Renal cortex interstitium (tissue), 11 donors: ENCODE data around the gene MYLK4. TPM values are rescaled to one million over a fixed set of nuclear protein-coding genes. Genes with fewer than 3 reads are reported as not detected.

Experiments used
- DNase-seq, 11 donors: peaks; one replicate each; pipeline ENCODE4 v3.0.0-alpha.2; 2013; ENCODE audit warnings: low read depth in 9 of 11, low spot score in 4 of 11; ENCODE audit errors: extremely low read depth in 1 of 11
- polyA plus RNA-seq, 3 donors: library from polyadenylated mRNA; unstranded; fragments of 120-200 nt; gene quantifications; one replicate each; pipeline ENCODE4 v1.2.1, GENCODE V29; 2013; ENCODE audit not compliant: insufficient read length in 3 of 3

MYLK4 gene
- polyA plus RNA-seq, 3 donors = 1.3 to 1.5 (median 1.4) TPM

GRCh38 chr6:2625581-2625980 lies 125.1 kb downstream of the MYLK4 start:
- no peak for DNase-seq

GRCh38 chr6:2624177-2624576 lies 126.5 kb downstream of the MYLK4 start:
- no peak for DNase-seq

- no peak for DNase-seq
Measured at GRCh38 chr6:2623295-2623694, 127.4 kb downstream of the MYLK4 start.

GRCh38 chr6:2622671-2623070 lies 128.1 kb downstream of the MYLK4 start:
- no peak for DNase-seq

GRCh38 chr6:2619651-2620050 lies 131.1 kb downstream of the MYLK4 start:
- no peak for DNase-seq

GRCh38 chr6:2617729-2618128 lies 133.0 kb downstream of the MYLK4 start:
- no peak for DNase-seq

GRCh38 chr6:2616811-2617210 lies 133.9 kb downstream of the MYLK4 start:
- no peak for DNase-seq

GRCh38 chr6:2615251-2615650 lies 135.5 kb downstream of the MYLK4 start:
- DNase-seq = no peak

- DNase-seq = no peak
Measured at GRCh38 chr6:2614846-2615245, 135.9 kb downstream of the MYLK4 start.

- DNase-seq = no peak
Measured at GRCh38 chr6:2614155-2614554, 136.6 kb downstream of the MYLK4 start.

Other genes with a start within 250 kb of the MYLK4 start
- gene WRNIP1, start 14.5 kb upstream of the MYLK4 start, polyA plus RNA-seq = 10 to 100 TPM; 52.9 to 57.8 (median 54.6) TPM
- gene SERPINB1, start 90.9 kb upstream of the MYLK4 start, polyA plus RNA-seq = 10 to 100 TPM; 17.6 to 25.5 (median 20.8) TPM
- 10 to 100 TPM; 10.8 to 13.8 (median 11.5) TPM for gene SERPINB9, start 152.4 kb upstream of the MYLK4 start, polyA plus RNA-seq
- 10 to 100 TPM; 82.8 to 98.8 (median 84.5) TPM for gene SERPINB6, start 220.6 kb upstream of the MYLK4 start, polyA plus RNA-seq
- gene NQO2, start 249.0 kb upstream of the MYLK4 start, polyA plus RNA-seq = 10 to 100 TPM; 67.4 to 93.6 (median 81.2) TPM